HG02759 (cell line): ENCODE data around the gene NACC1.
A peak's percentile ranks its signal among the peaks of the same experiment; 100 is the strongest.

Experiments used
- ATAC-seq: cut with Tn5 transposase; IDR thresholded peaks from one replicate; pipeline ENCODE4 v1.9.1; 2021; ENCODE audit warnings: mild to moderate bottlenecking, moderate library complexity; ENCODE audit not compliant: unreplicated experiment

Gene NACC1

GRCh38 chr19:13117772-13118423 lies at the start of gene NACC1:
TSS of gene NACC1 (plus strand) at chr19:13118264. CDS start at chr19:13135208, 16,944 bp downstream.
- peak; percentile 75 for ATAC-seq

- no peak for ATAC-seq
These were observed 48.4 kb upstream of the NACC1 start for GRCh38 chr19:13069415-13070359.

- no peak for ATAC-seq
These were observed 47.5 kb upstream of the NACC1 start for GRCh38 chr19:13070425-13071140.

DNA sequence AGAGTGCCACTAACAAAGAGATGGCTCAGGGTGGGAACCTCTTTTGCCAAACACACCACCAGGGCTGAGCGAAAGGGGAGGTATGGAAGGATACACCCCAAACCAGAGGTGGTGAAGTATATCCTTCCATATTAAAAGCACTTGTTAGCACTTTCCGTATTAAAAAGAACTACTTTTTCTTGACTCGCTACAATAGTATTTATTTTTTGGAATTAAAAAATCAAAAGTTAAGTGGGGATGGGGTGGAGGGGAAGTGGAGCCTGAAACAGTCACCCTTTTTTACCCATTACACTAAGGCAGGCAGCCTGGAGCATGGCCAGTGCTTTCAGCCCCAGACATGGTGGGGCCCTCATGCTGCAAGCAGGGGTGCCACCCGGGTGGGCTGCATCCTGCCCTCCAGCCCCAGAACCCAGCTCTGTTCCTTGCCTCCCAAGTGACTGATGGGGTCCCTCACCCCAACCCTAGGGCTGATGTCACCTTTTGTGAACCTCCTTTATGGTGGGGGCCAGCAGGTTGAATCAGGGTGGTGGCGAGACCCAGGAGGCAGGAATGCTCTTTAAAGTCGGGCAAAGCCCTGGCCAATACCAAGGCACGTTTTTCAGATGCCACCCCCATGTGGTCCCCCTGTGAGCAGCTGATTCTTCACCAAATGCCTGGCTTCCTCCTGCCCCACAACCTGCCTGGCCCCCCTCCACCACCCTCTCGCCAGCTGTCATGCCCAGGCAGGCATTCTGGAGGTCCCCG lies 46.4 kb upstream of the NACC1 start:
- no peak for ATAC-seq

GRCh38 chr19:13072188-13072908 lies 45.7 kb upstream of the NACC1 start:
- no peak for ATAC-seq

DNA sequence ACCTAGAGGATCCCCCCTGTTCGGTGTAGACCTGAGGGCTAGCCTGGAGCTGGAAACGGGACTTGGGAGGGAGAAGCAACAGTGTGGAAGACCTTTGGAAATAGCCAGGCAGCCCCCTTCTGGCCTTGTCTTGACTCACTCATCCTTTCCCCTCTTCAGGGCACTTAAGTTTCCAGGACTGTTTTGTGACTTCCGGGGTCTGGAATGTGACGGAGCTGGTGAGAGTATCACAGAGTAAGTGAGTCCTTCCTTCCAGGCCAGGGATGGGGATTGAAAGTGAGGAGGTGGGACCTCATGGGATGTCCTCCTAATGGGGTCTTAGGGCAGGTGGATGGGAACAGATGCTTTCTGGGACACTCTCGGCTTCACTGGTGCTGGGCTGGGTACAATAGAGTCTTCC lies 44.8 kb upstream of the NACC1 start:
- no peak for ATAC-seq

DNA sequence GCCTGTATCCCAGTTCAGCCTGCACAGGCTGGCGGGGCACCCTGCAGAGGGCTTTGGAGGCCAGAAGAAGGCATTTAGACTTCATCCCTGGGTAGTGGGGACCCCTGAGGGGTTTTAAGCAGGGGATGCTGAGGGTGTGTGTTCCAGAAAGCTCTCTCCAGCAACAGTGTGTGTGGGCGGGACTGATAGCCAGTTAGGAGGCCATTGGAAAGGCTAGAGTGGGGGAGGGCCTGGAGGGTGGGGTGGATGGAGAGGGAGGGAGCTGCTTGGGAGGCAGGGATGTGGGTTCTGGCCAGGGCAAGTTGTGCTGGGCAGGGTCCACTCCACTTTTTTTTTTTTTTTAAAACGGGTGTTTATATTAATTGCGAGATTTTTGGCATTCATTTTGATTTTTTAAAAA lies 43.7 kb upstream of the NACC1 start:
- ATAC-seq = no peak

DNA sequence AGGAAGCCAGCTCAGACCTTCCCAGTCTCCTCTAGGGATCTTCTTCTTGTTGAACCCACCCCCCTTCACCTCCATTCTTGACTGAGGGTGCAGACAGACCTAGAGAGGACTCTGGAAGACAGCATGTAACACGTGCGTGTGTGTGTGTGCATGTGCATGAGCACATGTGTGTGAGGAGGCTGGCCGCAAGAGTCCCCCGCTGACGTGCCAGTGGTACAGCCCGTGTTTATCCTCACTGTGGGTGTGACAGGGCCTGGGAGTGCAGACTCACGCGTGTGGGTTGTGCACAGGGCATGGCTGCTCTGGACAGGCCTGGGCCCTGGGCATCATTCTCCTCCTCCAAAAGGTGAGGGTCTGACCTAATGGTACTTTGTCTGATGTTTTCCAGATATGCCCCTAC lies 41.7 kb upstream of the NACC1 start:
- no peak for ATAC-seq

GRCh38 chr19:13076787-13077186 lies 41.3 kb upstream of the NACC1 start:
- ATAC-seq = no peak

GRCh38 chr19:13077240-13077639 lies 40.8 kb upstream of the NACC1 start:
- no peak for ATAC-seq

GRCh38 chr19:13078381-13078780 lies 39.7 kb upstream of the NACC1 start:
- no peak for ATAC-seq

- no peak for ATAC-seq
These were observed 39.0 kb upstream of the NACC1 start for GRCh38 chr19:13078897-13079541.

DNA sequence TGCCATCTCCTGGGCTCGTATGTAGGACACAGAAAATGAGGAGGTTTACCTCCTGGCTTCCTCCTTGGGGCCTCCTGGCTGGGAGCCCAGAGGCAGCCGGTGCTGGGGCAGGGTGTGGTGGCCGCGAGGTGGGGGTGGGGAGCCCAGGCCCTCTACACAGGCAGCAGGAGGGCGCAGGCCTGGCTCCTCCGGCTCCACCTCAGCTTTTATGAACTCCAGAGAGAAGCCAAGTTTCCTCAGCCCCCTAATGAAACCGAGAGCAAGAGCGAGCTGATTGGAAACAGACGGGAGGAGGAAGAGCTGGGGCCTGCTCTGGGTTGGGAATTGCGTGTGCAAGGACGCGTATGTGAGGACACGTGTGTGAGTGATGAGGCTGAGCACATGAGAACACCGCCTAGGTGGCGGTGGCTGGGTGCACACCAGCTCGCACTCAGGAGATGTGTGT lies 38.5 kb upstream of the NACC1 start:
- ATAC-seq = no peak

DNA sequence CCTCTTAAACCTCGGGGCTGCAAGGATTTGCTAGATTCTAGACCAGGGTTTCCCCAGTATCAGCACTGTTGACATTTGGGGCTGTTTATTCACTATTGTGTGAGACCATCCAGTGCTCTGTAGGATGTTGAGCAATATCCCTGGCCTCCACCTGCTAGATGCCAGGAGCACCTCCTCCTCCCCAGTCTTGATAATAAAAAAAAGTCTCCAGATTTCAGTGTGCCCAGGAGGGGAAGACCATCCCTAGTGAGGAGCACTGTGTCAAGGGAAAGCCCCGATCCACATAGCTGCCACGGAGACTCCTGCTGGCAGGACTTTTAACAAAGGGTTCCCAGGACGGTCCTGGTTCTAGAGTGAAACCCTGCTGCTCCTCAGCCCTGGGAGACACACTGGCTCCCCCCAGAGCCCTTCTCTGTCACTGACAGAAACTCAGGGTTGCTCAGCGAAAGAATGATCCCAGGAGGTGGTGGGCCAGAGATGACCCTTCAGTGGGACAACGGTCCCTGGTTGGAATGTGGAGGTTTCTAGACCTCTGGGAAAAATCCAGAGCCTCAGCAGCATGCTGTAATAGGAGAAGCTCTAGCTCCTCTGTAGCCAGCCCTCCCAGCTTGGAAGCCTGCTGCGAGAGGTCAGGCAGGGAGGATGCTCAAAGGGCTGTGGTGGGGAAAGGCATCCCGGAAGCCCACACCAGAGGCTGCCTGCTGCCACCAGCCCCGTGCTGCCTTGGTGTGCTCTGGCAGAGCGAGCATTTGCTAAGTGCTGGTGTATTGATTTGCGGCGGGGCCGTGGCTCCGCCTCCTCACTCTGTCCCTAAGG lies 35.7 kb upstream of the NACC1 start:
- ATAC-seq = no peak

DNA sequence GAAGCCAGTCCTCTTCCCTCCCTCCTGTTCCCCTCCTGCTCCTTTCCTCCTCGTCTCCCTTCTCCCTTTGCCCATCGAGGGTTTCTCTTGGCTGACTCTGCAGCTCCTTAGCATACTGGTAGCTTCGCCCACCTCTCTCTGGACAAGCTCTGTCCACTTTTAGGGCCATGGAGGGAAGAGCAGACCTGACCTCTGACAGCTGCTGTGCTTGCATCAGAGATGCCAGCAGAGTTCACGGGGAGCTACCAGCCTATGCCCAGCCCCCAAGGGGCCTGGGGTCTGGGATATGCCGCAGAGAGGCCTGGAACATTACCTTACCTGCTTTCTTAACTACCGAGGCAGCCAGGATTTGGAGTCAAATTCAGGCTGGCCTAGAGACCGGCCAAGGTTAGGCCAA lies 35.1 kb upstream of the NACC1 start:
- ATAC-seq = no peak

GRCh38 chr19:13083627-13084026 lies 34.4 kb upstream of the NACC1 start:
- no peak for ATAC-seq

GRCh38 chr19:13085666-13086065 lies 32.4 kb upstream of the NACC1 start:
- ATAC-seq = no peak

- no peak for ATAC-seq
These were observed 31.7 kb upstream of the NACC1 start for GRCh38 chr19:13086341-13086740.

DNA sequence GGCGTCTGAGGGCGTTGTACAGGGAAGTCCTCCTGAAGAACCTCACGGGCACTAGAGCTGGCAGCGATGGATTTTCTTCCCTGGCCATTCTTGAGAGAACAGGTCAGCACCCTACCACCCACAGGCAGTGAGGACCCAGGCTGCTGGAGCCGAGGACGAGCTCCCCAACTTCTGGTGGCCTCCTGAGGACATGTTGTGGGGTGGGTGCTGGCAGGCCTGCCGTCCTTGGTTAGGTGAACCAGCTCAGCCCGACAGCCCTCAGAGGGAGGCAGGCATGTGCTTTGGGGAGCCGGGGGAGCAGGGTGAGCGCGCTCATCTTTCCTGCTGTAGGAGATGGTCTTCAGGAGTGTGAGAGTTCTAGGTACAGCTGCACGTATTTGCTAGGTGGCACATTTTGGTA lies 30.8 kb upstream of the NACC1 start:
- ATAC-seq = no peak
